GM23248 (cell line): ENCODE measurements around the gene TNFRSF11A. TPM values are rescaled to one million over a fixed set of nuclear protein-coding genes. Genes with fewer than 3 reads are reported as not detected.

Source experiments
- DNase-seq: peaks from one replicate; pipeline ENCODE4 v3.0.0-alpha.2; 2015
- H2AFZ ChIP-seq: fragments of 200-600 bp; sonication (generic); 2 replicates; pipeline ENCODE4 v1.6.1; 2016; ENCODE audit warnings: antibody characterized with exemption
- H3F3A ChIP-seq: fragments of 200-600 bp; sonication (generic); 2 replicates; pipeline ENCODE4 v1.6.1; 2016; ENCODE audit warnings: mild to moderate bottlenecking, antibody characterized with exemption, mixed run types; ENCODE audit not compliant: insufficient read depth
- H3K27ac ChIP-seq: fragments of 200-600 bp; sonication (generic); 2 replicates; pipeline ENCODE4 v1.5.1; 2016; ENCODE audit warnings: mild to moderate bottlenecking
- H3K27me3 ChIP-seq: fragments of 200-600 bp; sonication (generic); replicated peaks from 2 replicates; pipeline ENCODE4 v1.6.1; 2016; ENCODE audit warnings: mild to moderate bottlenecking; ENCODE audit not compliant: insufficient read depth
- H3K36me3 ChIP-seq: fragments of 200-600 bp; sonication (generic); 2 replicates; pipeline ENCODE4 v1.6.1; 2016; ENCODE audit warnings: low read depth, mild to moderate bottlenecking
- H3K4me1 ChIP-seq: fragments of 200-600 bp; sonication (generic); 2 replicates; pipeline ENCODE4 v1.6.1; 2016; ENCODE audit warnings: mild to moderate bottlenecking; ENCODE audit not compliant: insufficient read depth
- H3K4me2 ChIP-seq: fragments of 200-600 bp; sonication (generic); one replicate; pipeline ENCODE4 v1.6.1; 2016; ENCODE audit warnings: mild to moderate bottlenecking; ENCODE audit not compliant: unreplicated experiment
- H3K4me3 ChIP-seq: fragments of 200-600 bp; sonication (generic); 2 replicates; pipeline ENCODE4 v1.5.1; 2016; ENCODE audit warnings: mild to moderate bottlenecking
- H3K79me2 ChIP-seq: fragments of 200-600 bp; sonication (generic); 2 replicates; pipeline ENCODE4 v1.6.1; 2016; ENCODE audit warnings: mild to moderate bottlenecking; ENCODE audit not compliant: insufficient read depth
- H3K9ac ChIP-seq: fragments of 200-600 bp; sonication (generic); 2 replicates; pipeline ENCODE4 v1.6.1; 2016; ENCODE audit warnings: mild to moderate bottlenecking
- H3K9me2 ChIP-seq: fragments of 200-600 bp; sonication (generic); 2 replicates; pipeline ENCODE4 v1.6.1; 2016; ENCODE audit warnings: mixed run types, mild to moderate bottlenecking, moderate library complexity; ENCODE audit not compliant: insufficient read depth
- H3K9me3 ChIP-seq: fragments of 200-600 bp; sonication (generic); one replicate; pipeline ENCODE4 v1.6.1; 2017; ENCODE audit warnings: low read depth
- H4K20me1 ChIP-seq: fragments of 200-600 bp; sonication (generic); 2 replicates; pipeline ENCODE4 v1.6.0; 2016; ENCODE audit not compliant: insufficient read depth
- EZH2 ChIP-seq: fragments of 200-600 bp; sonication (generic); IDR thresholded peaks from 2 replicates; pipeline ENCODE4 v1.6.1; 2018; ENCODE audit warnings: antibody characterized with exemption, mild to moderate bottlenecking; ENCODE audit not compliant: insufficient read depth, poor library complexity, severe bottlenecking
- EZH2phosphoT487 ChIP-seq: fragments of 200-600 bp; sonication (generic); IDR thresholded peaks from 2 replicates; pipeline ENCODE4 v1.6.1; 2018; ENCODE audit warnings: antibody characterized with exemption, moderate library complexity, mild to moderate bottlenecking, low read depth; ENCODE audit not compliant: insufficient read depth
- WGBS, 2 experiments: methylation state at CpG; one replicate each; pipeline ENCODE4 v1.1.6; 2015 to 2017; ENCODE audit warnings: low lambda C conversion rate in 2 of 2, low coverage in 1 of 2; ENCODE audit errors: missing lambda C conversion rate in 2 of 2; 5-methylcytosine and 5-hydroxymethylcytosine counted together
- in situ Hi-C: fragments of 300-500 bp; cut with MboI; formaldehyde crosslinking; loops from 2 replicates; pipeline ENCODE4 v1.15.0; 2020
- polyA plus RNA-seq: library from polyadenylated mRNA; unstranded; fragments of >200 nt; fragmentation: Nextera tagmentation; extraction: Ambion mirVana; gene quantifications from 2 replicates; pipeline ENCODE4 v1.2.1, GENCODE V29; 2016
- total RNA-seq: library from RNA; depleted of rRNA; stranded (reverse); fragments of >200 nt; shearing (Covaris generic); gene quantifications from 2 replicates; pipeline ENCODE4 v1.2.3, GENCODE V29; 2014

Gene TNFRSF11A
- total and polyA plus RNA-seq, 2 experiments from 2014 or later: 0.09 to 0.22 TPM

GRCh38 chr18:62330650-62331049, 5.5 kb downstream of the TNFRSF11A start:
- H3F3A ChIP-seq: peaks cover 4% of the 10 kb centered on the region; the same call in 1 of the 2 replicates
- no peak overlapping the region for H3K4me2 ChIP-seq

GRCh38 chr18:62331581-62332356, 6.7 kb downstream of the TNFRSF11A start:
- peaks cover 14% of the 10 kb centered on the region for H3K4me1 ChIP-seq

More at GRCh38 chr18:62330650-62331049, 5.5 kb downstream of the TNFRSF11A start:
- Histone ChIP-seq H3K4me1 (peaks cover 14% of the 10 kb centered on the region), H4K20me1 (no peaks in the 10 kb centered on the region), H3K27ac (no peak overlapping the region), H3K9me3 (no peaks in the 10 kb centered on the region), H3K9me2 (no peaks in the 10 kb centered on the region), H3K4me3 (no peak overlapping the region), H2AFZ (no peak overlapping the region), H3K79me2 (no peaks in the 10 kb centered on the region), H3K36me3 (no peaks in the 10 kb centered on the region), H3K9ac (no peak overlapping the region), H3K27me3 (peaks cover 28% of the 10 kb centered on the region)
- in situ Hi-C loops: no loop called here
- no peak for DNase-seq
- TF ChIP-seq EZH2phosphoT487 (no peak), EZH2 (no peak)
- 93% methylated on average over 7 of the region's 7 CpGs for WGBS, 2 experiments

GRCh38 chr18:62332431-62332830, 7.3 kb downstream of the TNFRSF11A start:
- in situ Hi-C loops: no loop called here
- Histone ChIP-seq H3F3A (peaks cover 4% of the 10 kb centered on the region; the same call in 1 of the 2 replicates), H2AFZ (no peak overlapping the region), H3K4me3 (no peak overlapping the region), H3K27ac (no peak overlapping the region), H3K4me2 (no peak overlapping the region), H3K9me2 (no peaks in the 10 kb centered on the region), H4K20me1 (no peaks in the 10 kb centered on the region), H3K79me2 (no peaks in the 10 kb centered on the region), H3K36me3 (no peaks in the 10 kb centered on the region), H3K27me3 (peaks cover 10% of the 10 kb centered on the region), H3K4me1 (peaks cover 14% of the 10 kb centered on the region), H3K9ac (no peak overlapping the region), H3K9me3 (no peaks in the 10 kb centered on the region)
- DNase-seq: no peak
- TF ChIP-seq EZH2: no peak
- no peak for TF ChIP-seq EZH2phosphoT487
- 79 to 82% methylated on average over 3 of the region's 3 CpGs for WGBS, 2 experiments

More at GRCh38 chr18:62331581-62332356, 6.7 kb downstream of the TNFRSF11A start:
- Histone ChIP-seq H2AFZ (no peak overlapping the region), H3K9ac (no peak overlapping the region), H3F3A (peaks cover 4% of the 10 kb centered on the region; the same call in 1 of the 2 replicates), H3K4me3 (no peak overlapping the region), H3K9me3 (no peaks in the 10 kb centered on the region), H3K4me2 (no peak overlapping the region), H3K36me3 (no peaks in the 10 kb centered on the region), H3K27me3 (peaks cover 16% of the 10 kb centered on the region), H3K27ac (no peak overlapping the region), H4K20me1 (no peaks in the 10 kb centered on the region), H3K9me2 (no peaks in the 10 kb centered on the region), H3K79me2 (no peaks in the 10 kb centered on the region)
- in situ Hi-C loops: no loop called here
- WGBS, 2 experiments: 84 to 89% methylated on average over 8 of the region's 8 CpGs
- TF ChIP-seq EZH2: no peak
- no peak for TF ChIP-seq EZH2phosphoT487
- no peak for DNase-seq

- Histone ChIP-seq H3K9me3 (no peaks in the 10 kb centered on the region), H3K4me3 (no peak overlapping the region), H3K36me3 (no peaks in the 10 kb centered on the region), H3K4me1 (peaks cover 14% of the 10 kb centered on the region), H4K20me1 (no peaks in the 10 kb centered on the region), H3K79me2 (no peaks in the 10 kb centered on the region), H3K27me3 (peaks cover 3% of the 10 kb centered on the region; the same call in 1 of the 2 replicates), H3F3A (peaks cover 4% of the 10 kb centered on the region; the same call in 1 of the 2 replicates), H3K9ac (no peak overlapping the region), H2AFZ (no peak overlapping the region), H3K27ac (no peak overlapping the region), H3K4me2 (no peak overlapping the region), H3K9me2 (no peaks in the 10 kb centered on the region)
- 87 to 89% methylated on average over 12 to 13 of the region's 13 CpGs for WGBS, 2 experiments
- DNase-seq: no peak
- TF ChIP-seq EZH2 (no peak), EZH2phosphoT487 (no peak)
- in situ Hi-C loops: no loop called here
These were observed 8.0 kb downstream of the TNFRSF11A start for GRCh38 chr18:62332964-62333695.
